Transverse colon (tissue), 4 donors: Measurements from ENCODE around the gene TDRD1. TPM values are rescaled to one million over a fixed set of nuclear protein-coding genes. Genes with fewer than 3 reads are reported as not detected.

Experiments used
- DNase-seq: peaks from one replicate; pipeline ENCODE4 v3.0.0-alpha.2; 2019
- H3K27ac ChIP-seq, 4 donors: fragments of 200-600 bp; sonication (generic); 2 replicates each; pipeline ENCODE4 v1.5.1; 2016 to 2018; ENCODE audit warnings: inconsistent platforms in 4 of 4
- H3K27me3 ChIP-seq: fragments of 200-600 bp; sonication (generic); 2 replicates; pipeline ENCODE4 v1.5.1; 2017; ENCODE audit warnings: inconsistent platforms
- H3K36me3 ChIP-seq, 4 donors: fragments of 200-600 bp; sonication (generic); 2 replicates each; pipeline ENCODE4 v1.5.1; 2017 to 2019; ENCODE audit warnings: inconsistent platforms in 4 of 4
- H3K4me1 ChIP-seq, 4 donors: fragments of 200-600 bp; sonication (generic); 2 replicates each; pipeline ENCODE4 v1.5.1; 2017 to 2020; ENCODE audit warnings: inconsistent platforms in 4 of 4
- H3K4me3 ChIP-seq, 4 donors: fragments of 200-600 bp; sonication (generic); 1 replicate in 1 of 4; 2 replicates in 3 of 4; pipeline versions ENCODE4 v1.5.1 to v1.6.1; 2017 to 2019; ENCODE audit warnings: inconsistent platforms in 4 of 4
- H3K9me3 ChIP-seq, 2 donors: fragments of 200-600 bp; sonication (generic); 2 replicates each; pipeline ENCODE4 v1.5.1; 2017 to 2019; ENCODE audit warnings: inconsistent platforms in 2 of 2
- CTCF ChIP-seq, 5 experiments: fragments of 200-600 bp in 3 of 5; fragments of 450-650 bp in 2 of 5; sonication (generic) in 3 of 5; IDR thresholded peaks; 1 replicate in 2 of 5; 2 replicates in 3 of 5; pipeline ENCODE4 v1.5.1; 2016 to 2017; ENCODE audit warnings: antibody characterized with exemption in 5 of 5, inconsistent platforms in 3 of 5, mild to moderate bottlenecking in 2 of 5, moderate library complexity in 1 of 5
- EP300 ChIP-seq: sonication (generic); formaldehyde crosslinking; IDR thresholded peaks from one replicate; pipeline ENCODE4 v1.6.1; 2017; ENCODE audit warnings: antibody characterized with exemption, low read depth
- POLR2A ChIP-seq: fragments of 450-650 bp; IDR thresholded peaks from one replicate; pipeline ENCODE4 v1.6.1; 2016; ENCODE audit warnings: antibody characterized with exemption, mild to moderate bottlenecking, moderate library complexity
- POLR2AphosphoS5 ChIP-seq, 3 donors: sonication (generic); formaldehyde crosslinking; IDR thresholded peaks; one replicate each; pipeline ENCODE4 v1.6.1; 2016; ENCODE audit warnings: antibody characterized with exemption in 3 of 3
- WGBS, 2 donors: methylation state at CpG; one replicate each; pipeline ENCODE4 v1.1.5; 2018; ENCODE audit warnings: low coverage in 1 of 2; 5-methylcytosine and 5-hydroxymethylcytosine counted together
- in situ Hi-C, 4 donors: fragments of 200-750 bp; cut with MboI; loops; one replicate each; pipeline versions ENCODE4 v1.15.0 to v1.15.1; 2017; ENCODE audit warnings: low sequenced_read_pairs in 3 of 4, low pct_ligation_motif_present in 1 of 4, low pct_unique_long_range_greater_than_20kb in 1 of 4
- intact Hi-C: fragments of 100-400 bp; cut with DNase I; formaldehyde crosslinking; loops from one replicate; pipeline ENCODE4 v1.15.1; 2023; ENCODE audit warnings: low total_unique reads
- small RNA-seq, 4 donors: library from RNA; depleted of rRNA; stranded (forward); fragments of <200 nt; gene quantifications; one replicate each; pipeline ENCODE3, GENCODE V24; 2016
- total RNA-seq, 4 donors: library from RNA; depleted of rRNA; stranded (reverse); fragments of >200 nt; gene quantifications; one replicate each; pipeline ENCODE4 v1.1.0, GENCODE V29; 2016

Gene TDRD1
- total RNA-seq, 4 donors from 2014 or later: 0.14 TPM; not detected in 3

GRCh38 chr10:114281006-114281405 is 101.9 kb downstream of the TDRD1 start:
- TF ChIP-seq CTCF (IDR thresholded peaks at IDR 0.05): no peak
- no peak for TF ChIP-seq EP300
- TF ChIP-seq POLR2AphosphoS5 (IDR thresholded peaks at IDR 0.05): no peak
- no peak for TF ChIP-seq POLR2A
- peaks cover 2% of the 10 kb centered on the region for H3K27me3 ChIP-seq
- H3K27ac ChIP-seq: no peak overlapping the region
- DNase-seq: no peak
- WGBS, 2 donors: 89% methylated on average over 6 of the region's 7 CpGs; no CpG with 5 or more reads in 1 of the 2 donors
- H3K9me3 ChIP-seq: no peaks in the 10 kb centered on the region
- in situ Hi-C loops: no loop called here
- H3K36me3 ChIP-seq: no peaks in the 10 kb centered on the region
- intact Hi-C loops: no loop called here
- H3K4me1 ChIP-seq: no peaks in the 10 kb centered on the region
- H3K4me3 ChIP-seq: no peak overlapping the region

GRCh38 chr10:114281461-114281860 is 102.3 kb downstream of the TDRD1 start:
- no peak for TF ChIP-seq POLR2AphosphoS5 (IDR thresholded peaks at IDR 0.05)
- no peak for TF ChIP-seq POLR2A
- no peak for TF ChIP-seq CTCF (IDR thresholded peaks at IDR 0.05)
- TF ChIP-seq EP300: no peak
- Histone ChIP-seq H3K36me3 (no peaks in the 10 kb centered on the region), H3K27me3 (no peaks in the 10 kb centered on the region), H3K4me1 (no peaks in the 10 kb centered on the region), H3K9me3 (no peaks in the 10 kb centered on the region), H3K4me3 (no peak overlapping the region), H3K27ac (no peak overlapping the region)
- in situ Hi-C loops (no loop called here), intact Hi-C loops (no loop called here)
- DNase-seq: no peak
- WGBS, 2 donors: 67 to 79% methylated on average over 3 to 5 of the region's 5 CpGs

Small RNA genes within 50 kb of the gene (small RNA-seq; reads per million reads assigned to genes)
- 0 reads per million in 4 donors for gene RF02277

Other genes starting within 250 kb of the TDRD1 start
- 1 to 10 TPM in 3 of 4 donors, not detected in 1; 1.2 to 1.9 (median 1.4) TPM for gene ADRB1, start 135.5 kb upstream of the TDRD1 start, total RNA-seq
- gene CCDC186, start 5.2 kb upstream of the TDRD1 start, total RNA-seq: 100 to 1,000 TPM in 1 of 4 donors, 10 to 100 TPM in 3; 18.7 to 194 (median 47.5) TPM
- 1 to 10 TPM in 1 of 4 donors, under 1 TPM in 1, not detected in 2; 0.64 to 3.3 TPM for gene VWA2, start 59.9 kb downstream of the TDRD1 start, total RNA-seq
- 10 to 100 TPM; 12.2 to 42.6 (median 13.2) TPM for gene AFAP1L2, start 225.1 kb downstream of the TDRD1 start, total RNA-seq